ENCODE results near the gene BTBD8. TPM values are rescaled to one million over a fixed set of nuclear protein-coding genes. Genes with fewer than 3 reads are reported as not detected.

Gene BTBD8
- polyA plus RNA-seq, 1 experiment: 5.0 TPM

GRCh38 chr1:92159593-92159992, 79.4 kb downstream of the BTBD8 start:
- DNase-seq (ENCODE audit: low read depth, low spot score): no peak
- Histone ChIP-seq H3K9me3 (ENCODE audit: control insufficient read depth, insufficient read depth, low read length) (peaks cover 14% of the 10 kb centered on the region), H3K4me3 (ENCODE audit: low read depth, low read length) (no peak overlapping the region), H3K27me3 (ENCODE audit: control insufficient read depth, insufficient read depth, low read length) (no peaks in the 10 kb centered on the region), H3K27ac (ENCODE audit: low read depth, low read length) (no peak overlapping the region)
- POLR2A ChIA-PET: interaction anchor here (0.7 kb wide), 1 partner anchor 253 kb away, joined by 4 read pairs; no protein-coding TSS in a partner anchor
- CTCF ChIA-PET: no interaction called here
- TF ChIP-seq CTCF (IDR thresholded peaks at IDR 0.05; ENCODE audit: low read depth, low read length): no peak

GRCh38 chr1:92165389-92165788, 85.2 kb downstream of the BTBD8 start:
- DNase-seq (ENCODE audit: low read depth, low spot score): no peak
- Histone ChIP-seq H3K9me3 (ENCODE audit: control insufficient read depth, insufficient read depth, low read length) (peaks cover 4% of the 10 kb centered on the region; the same call in 1 of the 2 replicates), H3K27ac (ENCODE audit: low read depth, low read length) (no peak overlapping the region), H3K27me3 (ENCODE audit: control insufficient read depth, insufficient read depth, low read length) (no peaks in the 10 kb centered on the region), H3K4me3 (ENCODE audit: low read depth, low read length) (no peak overlapping the region)
- ChIA-PET CTCF (no interaction called here), POLR2A (no interaction called here)
- TF ChIP-seq CTCF (IDR thresholded peaks at IDR 0.05; ENCODE audit: low read depth, low read length): no peak

- DNase-seq (ENCODE audit: low read depth, low spot score): no peak
- ChIA-PET POLR2A (no interaction called here), CTCF (interaction anchor here (0.6 kb wide), 1 partner anchor 171 kb away, joined by 4 read pairs; no protein-coding TSS in a partner anchor)
- Histone ChIP-seq H3K27ac (ENCODE audit: low read depth, low read length) (no peak overlapping the region), H3K9me3 (ENCODE audit: control insufficient read depth, insufficient read depth, low read length) (no peaks in the 10 kb centered on the region), H3K4me3 (ENCODE audit: low read depth, low read length) (no peak overlapping the region), H3K27me3 (ENCODE audit: control insufficient read depth, insufficient read depth, low read length) (no peaks in the 10 kb centered on the region)
- TF ChIP-seq CTCF (IDR thresholded peaks at IDR 0.05; ENCODE audit: low read depth, low read length): no peak
Measured at GRCh38 chr1:92167151-92167550, 87.0 kb downstream of the BTBD8 start.

- Histone ChIP-seq H3K4me3 (ENCODE audit: low read depth, low read length) (peak overlapping the region; percentile 29; the same call in 1 of the 2 replicates), H3K9me3 (ENCODE audit: control insufficient read depth, insufficient read depth, low read length) (no peaks in the 10 kb centered on the region), H3K27me3 (ENCODE audit: control insufficient read depth, insufficient read depth, low read length) (no peaks in the 10 kb centered on the region), H3K27ac (ENCODE audit: low read depth, low read length) (no peak overlapping the region)
- POLR2A ChIA-PET: no interaction called here
- DNase-seq (ENCODE audit: low read depth, low spot score): no peak
- CTCF ChIA-PET: interaction anchor here (1.6 kb wide), 1 partner anchor 171 kb away, joined by 5 read pairs; no protein-coding TSS in a partner anchor
- TF ChIP-seq CTCF (IDR thresholded peaks at IDR 0.05; ENCODE audit: low read depth, low read length): no peak
Measured at GRCh38 chr1:92168657-92169056, 88.5 kb downstream of the BTBD8 start.

GRCh38 chr1:92169214-92170005, 89.3 kb downstream of the BTBD8 start:
- no peak for TF ChIP-seq CTCF (IDR thresholded peaks at IDR 0.05; ENCODE audit: low read depth, low read length)
- ChIA-PET POLR2A (no interaction called here), CTCF (interaction anchor here (1.6 kb wide), 1 partner anchor 172 kb away, joined by 5 read pairs; no protein-coding TSS in a partner anchor)
- no peaks in the 10 kb centered on the region for H3K27me3 ChIP-seq (ENCODE audit: control insufficient read depth, insufficient read depth, low read length)
- DNase-seq (ENCODE audit: low read depth, low spot score): no peak
- no peaks in the 10 kb centered on the region for H3K9me3 ChIP-seq (ENCODE audit: control insufficient read depth, insufficient read depth, low read length)
- no peak overlapping the region for H3K27ac ChIP-seq (ENCODE audit: low read depth, low read length)
- H3K4me3 ChIP-seq (ENCODE audit: low read depth, low read length): peak overlapping the region; percentile 39

Data from AG04450 (cell line).